Measurements from ENCODE around the gene TRIP10.

DNA sequence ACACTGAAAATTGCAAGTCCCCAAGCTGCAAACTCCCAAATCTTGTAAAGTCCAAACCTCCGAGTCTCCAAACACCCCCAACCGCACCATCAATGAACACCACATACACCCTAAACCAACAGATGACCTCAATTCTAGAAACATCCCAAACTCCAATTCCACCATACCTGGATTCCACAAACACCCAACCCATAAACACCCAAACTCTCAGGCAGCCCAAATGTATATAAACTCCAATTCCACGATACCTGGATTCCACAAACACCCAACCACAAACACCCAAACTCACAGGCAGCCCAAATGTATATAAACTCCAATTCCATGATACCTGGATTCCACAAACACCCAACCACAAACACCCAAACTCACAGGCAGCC lies 19.5 kb upstream of the TRIP10 start:
- no peak for TF ChIP-seq CTCF (IDR thresholded peaks at IDR 0.05)
- no peak for TF ChIP-seq POLR2A (IDR thresholded peaks at IDR 0.05)
- no peak for TF ChIP-seq POLR2AphosphoS5 (IDR thresholded peaks at IDR 0.05)
